Vagina (tissue), 2 donors: ENCODE results near the gene NR2E3.

Experiments
- POLR2A ChIP-seq, 2 donors: fragments of 450-650 bp; IDR thresholded peaks; one replicate each; pipeline ENCODE4 v1.6.1; 2017; ENCODE audit warnings: antibody characterized with exemption in 2 of 2, mild to moderate bottlenecking in 2 of 2, moderate library complexity in 2 of 2
- POLR2AphosphoS5 ChIP-seq, 2 donors: sonication (generic); formaldehyde crosslinking; IDR thresholded peaks; one replicate each; pipeline ENCODE4 v1.9.0; 2017; ENCODE audit warnings: antibody characterized with exemption in 2 of 2, mild to moderate bottlenecking in 2 of 2, low read depth in 1 of 2; ENCODE audit not compliant: insufficient read depth in 1 of 2
- TF ChIP-seq, protein P1 (sequence below), 3 experiments: fragments of 450-650 bp in 2 of 3; fragments of 200-600 bp in 1 of 3; sonication (generic) in 1 of 3; IDR thresholded peaks; one replicate each; pipeline ENCODE4 v1.5.1; 2017 to 2019; ENCODE audit warnings: antibody characterized with exemption in 3 of 3, mild to moderate bottlenecking in 2 of 3, moderate library complexity in 2 of 3

GRCh38 chr15:71844916-71845315 is 34.6 kb downstream of the NR2E3 start:
- TF ChIP-seq, protein P1, sequence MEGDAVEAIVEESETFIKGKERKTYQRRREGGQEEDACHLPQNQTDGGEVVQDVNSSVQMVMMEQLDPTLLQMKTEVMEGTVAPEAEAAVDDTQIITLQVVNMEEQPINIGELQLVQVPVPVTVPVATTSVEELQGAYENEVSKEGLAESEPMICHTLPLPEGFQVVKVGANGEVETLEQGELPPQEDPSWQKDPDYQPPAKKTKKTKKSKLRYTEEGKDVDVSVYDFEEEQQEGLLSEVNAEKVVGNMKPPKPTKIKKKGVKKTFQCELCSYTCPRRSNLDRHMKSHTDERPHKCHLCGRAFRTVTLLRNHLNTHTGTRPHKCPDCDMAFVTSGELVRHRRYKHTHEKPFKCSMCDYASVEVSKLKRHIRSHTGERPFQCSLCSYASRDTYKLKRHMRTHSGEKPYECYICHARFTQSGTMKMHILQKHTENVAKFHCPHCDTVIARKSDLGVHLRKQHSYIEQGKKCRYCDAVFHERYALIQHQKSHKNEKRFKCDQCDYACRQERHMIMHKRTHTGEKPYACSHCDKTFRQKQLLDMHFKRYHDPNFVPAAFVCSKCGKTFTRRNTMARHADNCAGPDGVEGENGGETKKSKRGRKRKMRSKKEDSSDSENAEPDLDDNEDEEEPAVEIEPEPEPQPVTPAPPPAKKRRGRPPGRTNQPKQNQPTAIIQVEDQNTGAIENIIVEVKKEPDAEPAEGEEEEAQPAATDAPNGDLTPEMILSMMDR (IDR thresholded peaks at IDR 0.05): no peak
- TF ChIP-seq POLR2A (IDR thresholded peaks at IDR 0.05) (no peak), POLR2AphosphoS5 (IDR thresholded peaks at IDR 0.05; ENCODE audit: insufficient read depth in 1 of 2, low read depth in 1 of 2) (no peak)
